AG09319 (cell line): ENCODE results near the gene SPTBN1.
A peak's percentile ranks its signal among the peaks of the same experiment; 100 is the strongest.

ENCODE experiments used
- DNase-seq: peaks from one replicate; pipeline ENCODE4 v3.0.0-alpha.2; 2010; ENCODE audit warnings: low read depth; ENCODE audit errors: extremely low read depth
- TF ChIP-seq, protein P1 (sequence below): IDR thresholded peaks from 2 replicates; pipeline ENCODE4 v1.5.1; 2011; ENCODE audit warnings: low read depth, mild to moderate bottlenecking, inconsistent platforms, low read length, moderate library complexity

The SPTBN1 gene

DNA sequence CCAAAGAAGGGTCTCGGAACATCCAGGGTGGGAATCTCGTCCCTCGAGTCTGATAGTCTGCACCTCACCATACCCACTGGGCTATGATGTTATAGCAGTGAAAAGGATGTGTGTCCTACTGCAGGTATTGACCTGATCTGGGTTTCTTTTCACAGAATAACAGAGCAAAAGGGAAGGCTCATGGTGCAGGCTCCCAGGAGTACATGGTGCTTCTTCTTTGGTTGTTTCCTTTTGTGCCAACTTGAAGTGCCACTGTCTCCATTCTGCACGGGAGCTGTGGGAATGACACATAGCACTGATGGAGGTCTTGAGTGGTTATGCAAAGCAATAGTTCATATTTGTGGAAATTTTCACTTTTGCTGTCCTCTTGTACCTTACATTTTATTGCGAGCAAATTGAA is 195.2 kb downstream of the SPTBN1 start:
- no peak for DNase-seq
- TF ChIP-seq, protein P1, sequence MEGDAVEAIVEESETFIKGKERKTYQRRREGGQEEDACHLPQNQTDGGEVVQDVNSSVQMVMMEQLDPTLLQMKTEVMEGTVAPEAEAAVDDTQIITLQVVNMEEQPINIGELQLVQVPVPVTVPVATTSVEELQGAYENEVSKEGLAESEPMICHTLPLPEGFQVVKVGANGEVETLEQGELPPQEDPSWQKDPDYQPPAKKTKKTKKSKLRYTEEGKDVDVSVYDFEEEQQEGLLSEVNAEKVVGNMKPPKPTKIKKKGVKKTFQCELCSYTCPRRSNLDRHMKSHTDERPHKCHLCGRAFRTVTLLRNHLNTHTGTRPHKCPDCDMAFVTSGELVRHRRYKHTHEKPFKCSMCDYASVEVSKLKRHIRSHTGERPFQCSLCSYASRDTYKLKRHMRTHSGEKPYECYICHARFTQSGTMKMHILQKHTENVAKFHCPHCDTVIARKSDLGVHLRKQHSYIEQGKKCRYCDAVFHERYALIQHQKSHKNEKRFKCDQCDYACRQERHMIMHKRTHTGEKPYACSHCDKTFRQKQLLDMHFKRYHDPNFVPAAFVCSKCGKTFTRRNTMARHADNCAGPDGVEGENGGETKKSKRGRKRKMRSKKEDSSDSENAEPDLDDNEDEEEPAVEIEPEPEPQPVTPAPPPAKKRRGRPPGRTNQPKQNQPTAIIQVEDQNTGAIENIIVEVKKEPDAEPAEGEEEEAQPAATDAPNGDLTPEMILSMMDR: no peak

DNA sequence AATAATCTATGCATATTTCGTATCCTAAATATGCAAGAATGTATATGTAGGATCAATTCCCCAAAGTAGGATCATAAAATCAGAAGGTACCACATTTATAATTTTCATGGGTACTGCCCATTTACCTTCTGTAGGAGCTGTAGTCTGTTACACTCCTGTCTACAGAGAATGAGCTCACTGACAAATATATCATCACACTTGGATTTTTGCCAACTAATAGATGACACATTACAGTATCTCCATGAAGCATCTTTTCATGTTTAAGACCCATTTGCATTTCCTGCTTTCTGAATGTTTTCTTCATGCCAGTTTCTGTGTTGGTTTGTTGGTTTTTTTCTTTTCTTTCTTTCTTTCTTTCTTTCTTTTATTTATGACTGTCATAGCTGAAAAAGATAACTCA is 196.4 kb downstream of the SPTBN1 start:
- TF ChIP-seq, protein P1: no peak
- no peak for DNase-seq

DNA sequence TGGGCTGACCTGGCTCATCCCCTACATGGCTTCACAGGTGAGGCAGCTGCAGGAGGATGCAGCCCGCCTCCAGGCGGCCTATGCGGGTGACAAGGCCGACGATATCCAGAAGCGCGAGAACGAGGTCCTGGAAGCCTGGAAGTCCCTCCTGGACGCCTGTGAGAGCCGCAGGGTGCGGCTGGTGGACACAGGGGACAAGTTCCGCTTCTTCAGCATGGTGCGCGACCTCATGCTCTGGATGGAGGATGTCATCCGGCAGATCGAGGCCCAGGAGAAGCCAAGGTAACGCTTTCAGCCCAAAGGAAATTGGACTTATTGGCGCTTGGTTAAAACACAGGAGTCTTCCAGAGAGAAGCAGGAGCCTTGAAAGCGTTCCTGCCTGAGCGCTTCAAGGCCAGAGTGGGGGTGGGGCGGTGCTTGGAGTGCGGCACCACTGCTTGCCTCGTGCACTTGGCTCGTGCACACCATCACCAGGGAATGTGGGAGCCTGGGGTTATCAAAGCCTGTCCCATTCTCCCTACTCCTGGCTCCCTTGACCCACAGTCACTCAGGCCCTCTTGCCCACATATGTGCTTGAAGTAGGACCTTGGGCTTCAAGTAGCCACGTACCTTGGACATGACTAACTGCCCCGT is 197.6 kb downstream of the SPTBN1 start:
- TF ChIP-seq, protein P1: no peak
- DNase-seq: no peak

DNA sequence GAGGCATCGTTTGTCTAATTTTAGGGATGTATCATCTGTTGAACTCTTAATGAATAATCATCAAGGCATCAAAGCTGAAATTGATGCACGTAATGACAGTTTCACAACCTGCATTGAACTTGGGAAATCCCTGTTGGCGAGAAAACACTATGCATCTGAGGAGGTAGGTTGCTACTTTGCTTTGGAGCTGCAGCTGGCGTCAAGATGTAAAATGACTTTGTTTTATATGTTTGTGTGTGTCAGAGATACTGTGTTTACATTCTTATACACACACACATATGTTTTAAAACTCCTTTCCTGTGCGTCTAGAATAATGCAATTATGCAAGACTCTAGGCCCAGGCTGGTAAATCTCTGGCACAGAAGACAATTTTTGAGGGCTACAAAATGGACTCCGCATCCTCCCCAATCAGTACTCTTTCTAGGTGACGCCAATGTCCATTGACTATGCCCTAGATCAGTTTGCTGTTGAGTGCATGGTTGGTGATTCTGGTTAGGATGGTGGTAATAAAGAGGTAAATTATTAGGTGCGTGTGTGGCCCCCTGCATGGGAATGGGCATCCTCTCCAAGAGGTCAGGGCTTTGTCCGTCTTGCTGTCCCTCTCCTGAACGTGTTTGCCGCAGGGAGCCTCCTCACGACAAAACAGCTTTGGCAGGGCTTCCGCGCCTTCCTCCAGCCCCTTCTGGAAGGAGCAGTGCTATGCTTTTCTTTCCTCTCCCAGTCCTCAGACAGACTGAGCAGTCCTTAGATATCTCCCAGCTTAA is 199.1 kb downstream of the SPTBN1 start:
- TF ChIP-seq, protein P1: no peak
- DNase-seq: no peak

DNA sequence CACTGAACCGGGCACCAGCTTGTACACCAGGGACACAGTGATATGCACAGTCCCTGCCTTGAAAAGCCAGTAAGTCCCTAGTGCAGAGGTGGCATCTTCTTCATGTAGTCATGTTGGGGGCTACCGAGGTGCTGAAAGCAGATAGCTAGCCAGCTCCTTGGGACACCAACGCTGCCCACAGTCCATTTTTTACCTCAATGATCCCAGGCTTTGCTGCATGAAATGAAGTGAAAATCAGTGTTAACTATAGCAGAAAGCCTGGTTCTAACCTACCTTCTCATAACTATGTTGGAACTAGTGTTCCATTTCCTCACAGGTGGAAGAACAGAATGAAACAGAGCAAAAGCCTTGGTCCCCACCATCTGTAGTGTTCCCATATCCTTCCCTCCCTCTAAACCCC is 200.7 kb downstream of the SPTBN1 start:
- no peak for DNase-seq
- TF ChIP-seq, protein P1: no peak

DNA sequence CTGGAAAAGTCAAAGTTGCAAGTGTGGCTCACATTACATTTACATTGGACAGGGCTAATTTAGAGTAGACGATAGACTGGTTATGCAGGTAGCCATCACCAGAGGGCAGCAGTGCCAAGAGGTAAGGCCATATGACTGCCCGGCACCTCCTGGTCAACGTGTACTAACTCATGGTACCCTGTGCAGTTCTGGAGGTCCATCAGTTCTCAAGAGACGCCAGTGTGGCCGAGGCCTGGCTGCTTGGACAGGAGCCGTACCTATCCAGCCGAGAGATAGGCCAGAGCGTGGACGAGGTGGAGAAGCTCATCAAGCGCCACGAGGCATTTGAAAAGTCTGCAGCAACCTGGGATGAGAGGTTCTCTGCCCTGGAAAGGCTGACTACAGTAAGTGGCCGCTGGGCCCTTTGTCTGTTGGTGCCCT is 201.5 kb downstream of the SPTBN1 start:
- DNase-seq: no peak
- TF ChIP-seq, protein P1: peak; percentile 40

DNA sequence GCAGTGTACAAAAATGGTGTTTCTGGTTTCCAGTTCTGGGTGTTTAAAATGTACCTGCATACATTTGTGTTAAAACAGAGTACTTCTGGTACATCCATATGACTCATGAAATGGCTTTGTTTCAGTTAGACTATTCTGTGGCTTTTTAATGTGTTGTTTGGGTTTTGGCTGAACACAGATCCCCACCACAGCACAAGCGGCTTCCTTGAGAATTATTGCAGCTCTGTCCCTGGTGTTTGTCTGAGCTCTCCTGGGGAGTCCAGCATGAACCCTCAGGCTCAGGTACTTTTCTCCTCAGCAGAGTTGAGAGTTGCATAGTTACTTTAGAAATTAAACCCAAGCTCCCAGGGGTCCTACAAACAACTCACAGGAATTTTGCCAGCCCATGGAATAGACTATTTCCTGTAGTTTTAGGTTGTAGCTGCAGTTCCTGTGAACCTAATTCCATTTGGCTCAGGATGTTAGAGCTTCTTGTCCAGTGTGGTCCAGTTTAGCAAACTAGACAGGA is 202.5 kb downstream of the SPTBN1 start:
- TF ChIP-seq, protein P1: no peak
- DNase-seq: no peak
